K562 (cell line): Measurements from ENCODE around the gene CCDC34. TPM values are rescaled to one million over a fixed set of nuclear protein-coding genes. Genes with fewer than 3 reads are reported as not detected.

ENCODE experiments used
- DMBX1 ChIP-seq: fragments of 250-450 bp; sonication (Bioruptor Pico); IDR thresholded peaks from 2 replicates; pipeline ENCODE4 v1.8.0; 2022; ENCODE audit warnings: inconsistent platforms, mild to moderate bottlenecking, moderate library complexity, borderline replicate concordance
- HNRNPUL1 ChIP-seq: fragments of 200-400 bp; formaldehyde crosslinking; IDR thresholded peaks from 2 replicates; pipeline ENCODE4 v1.6.1; 2017; ENCODE audit warnings: low read length
- KDM2B ChIP-seq: fragments of 250-450 bp; sonication (Bioruptor Pico); IDR thresholded peaks from 2 replicates; pipeline ENCODE4 v1.8.0; 2021; ENCODE audit warnings: mild to moderate bottlenecking, moderate library complexity
- MCM2 ChIP-seq: fragments of 450-650 bp; IDR thresholded peaks from 2 replicates; pipeline ENCODE4 v1.6.1; 2017; ENCODE audit warnings: low read depth, mild to moderate bottlenecking
- MGA ChIP-seq: fragments of 450-650 bp; IDR thresholded peaks from 2 replicates; pipeline ENCODE4 v1.6.1; 2016; ENCODE audit warnings: mild to moderate bottlenecking, moderate library complexity
- MTA1 ChIP-seq: fragments of 450-650 bp; IDR thresholded peaks from 2 replicates; pipeline ENCODE4 v1.6.1; 2017; ENCODE audit warnings: borderline replicate concordance
- PPARD ChIP-seq: fragments of 250-450 bp; sonication (Bioruptor Pico); IDR thresholded peaks from 2 replicates; pipeline ENCODE4 v1.8.0; 2022; ENCODE audit warnings: inconsistent platforms, mild to moderate bottlenecking, moderate library complexity
- PRMT5 ChIP-seq: sonication (generic); formaldehyde crosslinking; IDR thresholded peaks from 2 replicates; pipeline ENCODE4 v1.5.0; 2020; ENCODE audit warnings: missing genetic modification reagents
- YY1 ChIP-seq, 3 experiments: IDR thresholded peaks; 2 replicates each; pipeline ENCODE4 v1.6.1; 2011; ENCODE audit warnings: low read length in 2 of 3, mild to moderate bottlenecking in 2 of 3, moderate library complexity in 2 of 3, borderline replicate concordance in 1 of 3, control low read depth in 1 of 3, low read depth in 1 of 3; ENCODE audit not compliant: insufficient read depth in 3 of 3, insufficient replicate concordance in 2 of 3, control insufficient read depth in 1 of 3, insufficient read length in 1 of 3; ENCODE audit errors: extremely low read depth in 1 of 3
- ZBTB7A ChIP-seq: IDR thresholded peaks from 2 replicates; pipeline ENCODE4 v1.6.1; 2011; ENCODE audit warnings: low read depth, mild to moderate bottlenecking, low read length, moderate library complexity, borderline replicate concordance; ENCODE audit not compliant: control insufficient read depth
- ZMIZ1 ChIP-seq, 2 experiments: fragments of 150-350 bp in 1 of 2; IDR thresholded peaks; 2 replicates each; pipeline ENCODE4 v1.6.1; 2012 to 2016; ENCODE audit warnings: low read depth in 2 of 2, low read length in 2 of 2, mild to moderate bottlenecking in 1 of 2, moderate library complexity in 1 of 2
- polyA plus RNA-seq, 8 experiments: library from polyadenylated mRNA; depleted of rRNA in 4 of 8; stranded (reverse) in 5 of 8; unstranded in 3 of 8; fragments of >200 nt; fragmentation: Nextera tagmentation in 2 of 8; fragmentation: Illumina TruSeq in 1 of 8; extraction: Ambion mirVana in 2 of 8; extraction: Trizol in 1 of 8; gene quantifications; 2 replicates each; pipeline versions ENCODE4 v1.2.1 to v1.2.3, GENCODE V29; 2011 to 2014; ENCODE audit warnings: inconsistent platforms in 1 of 8, missing spikeins in 1 of 8
- total RNA-seq, 7 experiments: library from RNA; depleted of rRNA in 6 of 7; stranded (reverse); fragments of >200 nt in 6 of 7; fragmentation: Illumina TruSeq in 2 of 7; extraction: Trizol in 2 of 7; gene quantifications; 2 replicates each; pipeline versions ENCODE4 v1.2.1 to v1.2.3, GENCODE V29; 2011 to 2021; ENCODE audit warnings: low replicate concordance in 1 of 7

CCDC34 gene
- total and polyA plus RNA-seq, 9 of the 15 experiments (the other 6 are each of a cell fraction or from before 2014, with no cell fraction given), result 6.2 to 42.0 (median 15.7) TPM

- no peak for TF ChIP-seq MGA
- no peak for TF ChIP-seq YY1 (IDR thresholded peaks at IDR 0.05; ENCODE audit: borderline replicate concordance in 1 of 3, control insufficient read depth in 1 of 3, extremely low read depth in 1 of 3, insufficient read depth in 3 of 3, insufficient read length in 1 of 3, insufficient replicate concordance in 2 of 3, low read depth in 1 of 3, low read length in 2 of 3)
- no peak for TF ChIP-seq DMBX1 (CRISPR knock-in tag)
- TF ChIP-seq MTA1, result 0 out of 2 replicates have a peak, but pooled peaks have one; percentile 32
- TF ChIP-seq ZBTB7A, result no peak
- TF ChIP-seq PPARD, result no peak
- peak in 1 of 2 experiments; percentile 73; a peak in 1 of 4 replicates for TF ChIP-seq ZMIZ1 (IDR thresholded peaks at IDR 0.05; ENCODE audit: low read depth in 2 of 2, low read length in 2 of 2)
- no peak for TF ChIP-seq MCM2
- TF ChIP-seq HNRNPUL1, result no peak
- TF ChIP-seq KDM2B, result no peak
- no peak for TF ChIP-seq PRMT5
These were observed 9.1 kb upstream of the CCDC34 start (continued) for GRCh38 chr11:27372164-27372563.
